ENCODE data around the gene E2F1.

GRCh38 chr20:33664762-33665144 lies 21.4 kb downstream of the E2F1 start:
- TF ChIP-seq CTCF (IDR thresholded peaks at IDR 0.05) (no peak), POLR2A (IDR thresholded peaks at IDR 0.05) (no peak)

Measured in esophagus squamous epithelium (tissue), 4 donors.